Breast epithelium (tissue), 4 donors: ENCODE measurements around the gene TPGS2. TPM values are rescaled to one million over a fixed set of nuclear protein-coding genes. Genes with fewer than 3 reads are reported as not detected.
"Not testable (repeated sequence)": the region's sequence is repeated elsewhere in the genome, so short reads cannot be mapped to it uniquely, and the experiment has no call there.

ENCODE experiments used
- DNase-seq, 2 donors: peaks; one replicate each; pipeline ENCODE4 v3.0.0-alpha.2; 2019; ENCODE audit warnings: low spot score in 2 of 2
- H3K27ac ChIP-seq, 2 donors: fragments of 200-600 bp; sonication (generic) in 1 of 2; one replicate each; pipeline ENCODE4 v1.5.1; 2016 to 2019; ENCODE audit warnings: mild to moderate bottlenecking in 1 of 2
- H3K27me3 ChIP-seq, 2 donors: fragments of 200-600 bp; sonication (generic) in 1 of 2; one replicate each; pipeline versions ENCODE4 v1.5.1 to v1.6.0; 2017 to 2019; ENCODE audit warnings: control low read depth in 1 of 2, mild to moderate bottlenecking in 1 of 2
- H3K36me3 ChIP-seq: fragments of 200-600 bp; one replicate; pipeline ENCODE4 v1.5.1; 2019
- H3K4me1 ChIP-seq, 2 donors: fragments of 200-600 bp; sonication (generic); one replicate each; pipeline ENCODE4 v1.5.1; 2016 to 2019; ENCODE audit warnings: control low read depth in 1 of 2
- H3K4me3 ChIP-seq, 3 donors: fragments of 200-600 bp; sonication (generic); 1 replicate in 2 of 3; 2 replicates in 1 of 3; pipeline ENCODE4 v1.5.1; 2016 to 2019; ENCODE audit warnings: mild to moderate bottlenecking in 3 of 3, moderate library complexity in 2 of 3
- H3K9me3 ChIP-seq, 2 donors: fragments of 200-600 bp; sonication (generic) in 1 of 2; one replicate each; pipeline ENCODE4 v1.5.1; 2016 to 2019; ENCODE audit warnings: control low read depth in 1 of 2
- POLR2A ChIP-seq: fragments of 450-650 bp; IDR thresholded peaks from one replicate; pipeline ENCODE4 v1.6.1; 2016; ENCODE audit warnings: antibody characterized with exemption, mild to moderate bottlenecking, moderate library complexity
- POLR2AphosphoS5 ChIP-seq, 3 donors: sonication (generic); formaldehyde crosslinking; IDR thresholded peaks; one replicate each; pipeline ENCODE4 v1.6.1; 2017; ENCODE audit warnings: antibody characterized with exemption in 3 of 3
- intact Hi-C: fragments of 100-400 bp; cut with DNase I; formaldehyde crosslinking; loops from one replicate; pipeline ENCODE4 v1.15.1; 2023; ENCODE audit warnings: low total_unique reads
- total RNA-seq, 3 donors: library from RNA; depleted of rRNA; stranded (reverse); fragments of >200 nt; gene quantifications; one replicate each; pipeline ENCODE4 v1.1.0, GENCODE V29; 2016
- TF ChIP-seq, protein P1 (sequence below), 3 donors: fragments of 450-650 bp; IDR thresholded peaks; one replicate each; pipeline ENCODE4 v1.5.1; 2016 to 2017; ENCODE audit warnings: antibody characterized with exemption in 3 of 3, mild to moderate bottlenecking in 3 of 3, moderate library complexity in 3 of 3

The TPGS2 gene
- total RNA-seq, 3 donors from 2014 or later: 70.8 to 98.7 (median 91.8) TPM

DNA sequence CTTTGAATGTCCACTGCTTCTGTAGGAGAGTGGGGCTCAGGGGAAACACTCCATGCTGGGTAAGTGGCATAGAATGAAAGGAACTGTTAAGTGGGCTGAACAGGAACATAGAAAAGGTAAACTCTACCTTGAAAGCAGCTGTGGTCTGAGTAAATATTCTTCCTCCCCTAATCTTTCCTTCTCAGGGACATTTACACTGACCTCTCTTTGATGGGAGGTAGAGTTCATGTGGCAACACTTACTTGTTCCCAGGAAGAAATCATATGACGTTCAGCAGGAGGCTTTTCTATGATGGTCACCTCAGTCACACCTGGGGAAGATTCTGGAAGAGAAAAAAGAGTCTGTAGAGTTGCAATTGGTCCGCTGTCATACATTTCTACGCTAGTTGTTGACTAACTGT, 10.2 kb downstream of the TPGS2 start:
- H3K4me1 ChIP-seq: no peaks in the 10 kb centered on the region
- H3K9me3 ChIP-seq: no peaks in the 10 kb centered on the region
- H3K27ac ChIP-seq: no peak overlapping the region
- H3K4me3 ChIP-seq: no peak overlapping the region
- no peaks in the 10 kb centered on the region for H3K27me3 ChIP-seq
- TF ChIP-seq, protein P1, sequence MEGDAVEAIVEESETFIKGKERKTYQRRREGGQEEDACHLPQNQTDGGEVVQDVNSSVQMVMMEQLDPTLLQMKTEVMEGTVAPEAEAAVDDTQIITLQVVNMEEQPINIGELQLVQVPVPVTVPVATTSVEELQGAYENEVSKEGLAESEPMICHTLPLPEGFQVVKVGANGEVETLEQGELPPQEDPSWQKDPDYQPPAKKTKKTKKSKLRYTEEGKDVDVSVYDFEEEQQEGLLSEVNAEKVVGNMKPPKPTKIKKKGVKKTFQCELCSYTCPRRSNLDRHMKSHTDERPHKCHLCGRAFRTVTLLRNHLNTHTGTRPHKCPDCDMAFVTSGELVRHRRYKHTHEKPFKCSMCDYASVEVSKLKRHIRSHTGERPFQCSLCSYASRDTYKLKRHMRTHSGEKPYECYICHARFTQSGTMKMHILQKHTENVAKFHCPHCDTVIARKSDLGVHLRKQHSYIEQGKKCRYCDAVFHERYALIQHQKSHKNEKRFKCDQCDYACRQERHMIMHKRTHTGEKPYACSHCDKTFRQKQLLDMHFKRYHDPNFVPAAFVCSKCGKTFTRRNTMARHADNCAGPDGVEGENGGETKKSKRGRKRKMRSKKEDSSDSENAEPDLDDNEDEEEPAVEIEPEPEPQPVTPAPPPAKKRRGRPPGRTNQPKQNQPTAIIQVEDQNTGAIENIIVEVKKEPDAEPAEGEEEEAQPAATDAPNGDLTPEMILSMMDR (IDR thresholded peaks at IDR 0.05): no peak
- TF ChIP-seq POLR2A: no peak
- TF ChIP-seq POLR2AphosphoS5 (IDR thresholded peaks at IDR 0.05): no peak
- intact Hi-C loops: no loop called here
- no peak for DNase-seq
- H3K36me3 ChIP-seq: no peaks in the 10 kb centered on the region

DNA sequence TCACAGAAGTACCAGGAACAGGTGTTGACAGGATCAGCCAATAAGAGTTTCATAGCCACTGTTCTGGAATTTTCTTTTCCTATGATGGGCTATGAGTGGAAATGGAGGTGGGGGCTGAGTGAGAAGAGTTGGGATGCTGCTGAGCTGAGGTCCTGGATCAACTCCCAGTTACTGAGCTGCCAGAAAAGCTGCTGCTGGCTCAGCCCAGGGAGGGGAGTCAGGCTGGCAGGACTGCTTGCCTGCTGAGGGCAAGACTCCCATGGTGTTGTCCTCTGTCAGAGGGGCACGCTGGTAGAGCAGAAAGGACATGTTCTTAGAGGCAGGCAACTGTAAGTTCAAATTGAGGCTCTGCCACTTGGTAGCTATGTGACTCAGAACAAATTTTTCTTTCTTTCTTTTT, 11.8 kb downstream of the TPGS2 start:
- H3K36me3 ChIP-seq: no peaks in the 10 kb centered on the region
- no peaks in the 10 kb centered on the region for H3K4me1 ChIP-seq
- no peak overlapping the region for H3K4me3 ChIP-seq
- no peaks in the 10 kb centered on the region for H3K9me3 ChIP-seq
- intact Hi-C loops: no loop called here
- TF ChIP-seq, protein P1 (IDR thresholded peaks at IDR 0.05): no peak
- DNase-seq: no peak
- no peaks in the 10 kb centered on the region for H3K27me3 ChIP-seq
- no peak overlapping the region for H3K27ac ChIP-seq

DNA sequence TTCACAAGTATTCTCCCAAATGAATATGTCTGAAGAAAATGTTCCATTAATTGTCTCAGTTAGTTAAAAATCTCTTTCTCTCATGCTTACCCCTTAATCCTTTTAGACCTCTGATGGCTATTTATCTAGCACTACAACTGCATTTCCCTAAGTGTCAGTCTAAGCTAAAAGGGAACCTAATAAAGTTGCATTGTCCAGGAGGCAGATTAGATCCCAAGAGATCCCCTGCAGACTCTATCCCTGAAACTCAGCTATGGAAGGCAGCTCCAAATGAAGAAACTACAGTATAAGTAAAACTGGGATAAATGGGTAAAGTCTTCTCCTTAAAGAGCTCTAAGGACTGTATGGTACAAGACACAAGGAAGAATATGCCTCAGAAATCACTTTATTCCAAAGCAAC, 12.7 kb downstream of the TPGS2 start:
- H3K27ac ChIP-seq, H3K4me1 ChIP-seq, H3K27me3 ChIP-seq, H3K4me3 ChIP-seq, H3K9me3 ChIP-seq, H3K36me3 ChIP-seq, intact Hi-C loops, DNase-seq: not testable (repeated sequence)

DNA sequence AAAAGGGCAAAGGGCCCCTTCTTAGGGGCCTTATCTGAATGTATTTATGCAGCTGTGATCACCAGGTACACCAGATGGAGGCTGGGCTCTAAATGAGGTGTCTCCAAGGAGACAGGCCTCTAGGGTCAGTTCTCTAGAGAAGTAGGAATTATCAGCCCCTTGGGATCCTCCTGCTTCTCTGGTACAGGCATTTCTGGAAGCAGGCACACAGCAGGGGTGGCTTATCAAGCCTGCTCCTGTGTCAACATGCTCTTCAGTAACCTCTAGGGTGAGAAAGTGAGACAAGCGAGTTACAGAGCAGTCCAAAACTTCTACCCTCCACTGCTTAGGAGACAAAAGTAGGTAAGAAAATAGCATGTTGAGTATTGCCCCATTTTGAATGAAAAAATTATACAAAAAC, 13.8 kb downstream of the TPGS2 start:
- H3K27ac ChIP-seq: no peak overlapping the region
- intact Hi-C loops: loop anchor here (5.0 kb wide), 1 partner anchor 547 kb away; no protein-coding TSS in a partner anchor

DNA sequence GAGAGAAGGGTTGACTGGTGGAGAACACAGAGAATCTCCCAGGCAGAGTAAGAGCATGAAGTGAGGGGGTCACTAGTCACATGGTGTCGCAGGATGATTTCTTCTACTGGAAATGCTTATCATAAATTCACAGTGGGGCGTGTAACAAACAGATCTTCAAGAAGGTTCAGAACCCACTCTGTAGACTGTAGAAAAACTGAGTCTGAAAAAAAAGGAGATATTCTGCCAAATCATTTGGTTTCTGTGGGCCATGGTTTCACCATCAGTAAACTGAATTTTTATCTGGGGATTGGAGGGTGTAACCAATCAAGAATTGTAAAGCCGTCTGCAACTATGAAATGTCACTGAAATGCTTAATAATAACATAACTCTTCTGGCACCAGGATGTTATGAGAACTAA, 15.0 kb downstream of the TPGS2 start:
- no peak for DNase-seq
- TF ChIP-seq POLR2A: no peak
- no peak for TF ChIP-seq POLR2AphosphoS5 (IDR thresholded peaks at IDR 0.05)
- TF ChIP-seq, protein P1 (IDR thresholded peaks at IDR 0.05): no peak
- H3K9me3 ChIP-seq: no peaks in the 10 kb centered on the region
- intact Hi-C loops: loop anchor here (5.0 kb wide), 1 partner anchor 548 kb away; no protein-coding TSS in a partner anchor
- no peak overlapping the region for H3K27ac ChIP-seq
- no peaks in the 10 kb centered on the region for H3K36me3 ChIP-seq
- H3K4me1 ChIP-seq: no peaks in the 10 kb centered on the region
- H3K27me3 ChIP-seq: no peaks in the 10 kb centered on the region
- H3K4me3 ChIP-seq: no peak overlapping the region

More for the DNA sequence above, 13.8 kb downstream of the TPGS2 start:
- no peak overlapping the region for H3K4me3 ChIP-seq
- DNase-seq: no peak
- H3K36me3 ChIP-seq: no peaks in the 10 kb centered on the region
- H3K4me1 ChIP-seq: no peaks in the 10 kb centered on the region
- no peaks in the 10 kb centered on the region for H3K9me3 ChIP-seq
- TF ChIP-seq, protein P1 (IDR thresholded peaks at IDR 0.05): no peak
- TF ChIP-seq POLR2AphosphoS5 (IDR thresholded peaks at IDR 0.05) (no peak), POLR2A (no peak)
- H3K27me3 ChIP-seq: no peaks in the 10 kb centered on the region
